HuH-7.5 (cell line): ENCODE data around the gene MORN1.

ENCODE experiments used
- DNase-seq: peaks from one replicate; pipeline ENCODE4 v3.0.0; 2011; ENCODE audit warnings: low spot score

The MORN1 gene

DNA sequence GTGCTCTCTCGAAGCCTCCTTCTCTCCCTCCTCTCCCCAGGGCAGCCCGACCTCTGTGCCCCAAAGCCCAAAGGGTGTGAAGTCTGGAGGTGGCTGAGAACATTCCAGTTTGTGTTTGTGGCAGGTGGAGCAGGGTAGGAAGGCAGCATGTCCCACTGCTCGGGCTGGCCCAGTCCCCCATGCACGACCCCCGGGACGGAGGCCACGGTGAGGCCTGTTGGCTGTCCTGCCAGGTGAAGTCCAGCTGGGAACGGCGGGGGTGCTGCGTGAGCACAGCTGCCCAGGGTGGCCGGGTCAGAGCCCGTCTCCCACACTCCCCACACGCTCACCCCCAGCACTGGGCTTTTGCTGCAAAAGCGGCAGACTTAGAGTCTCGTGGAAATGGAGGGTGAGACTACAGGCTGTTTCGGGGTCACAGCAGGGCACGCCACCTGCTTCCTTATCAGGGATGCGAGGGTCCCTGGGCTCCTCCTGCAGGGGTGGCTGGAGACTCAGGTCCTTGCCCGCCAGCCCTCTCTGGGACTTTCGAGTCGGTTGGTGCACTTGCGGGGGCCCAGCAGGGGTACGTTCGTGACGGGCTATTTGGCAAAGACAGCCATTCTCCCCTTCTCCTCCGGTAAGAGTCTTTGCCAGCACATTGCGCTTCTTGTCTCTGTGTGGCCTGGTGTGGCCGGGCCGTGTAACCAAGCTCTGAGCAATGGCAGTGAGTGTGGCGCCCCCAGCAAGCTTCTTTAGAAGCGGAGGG, 40.3 kb downstream of the MORN1 start:
- no peak for DNase-seq

DNA sequence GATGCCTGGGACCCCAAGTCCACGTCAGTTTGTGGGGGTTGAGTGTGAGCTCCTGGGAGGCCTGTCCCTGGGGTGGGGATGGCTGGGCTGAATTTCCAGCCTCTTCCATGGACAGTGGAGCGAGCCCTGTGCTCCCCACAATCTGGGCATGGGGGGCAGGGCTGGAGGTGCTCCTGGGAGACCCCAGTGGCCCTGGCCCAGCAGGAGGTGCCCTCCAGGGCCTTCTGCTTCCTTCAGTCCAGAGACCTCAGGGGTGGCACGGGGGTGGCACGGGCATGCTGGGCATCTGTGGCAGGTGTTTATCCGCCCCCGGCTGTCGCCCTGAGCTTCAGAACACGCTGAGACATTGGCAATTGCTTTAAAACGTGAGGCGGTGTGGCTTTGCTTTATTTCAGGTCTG, 40.9 kb downstream of the MORN1 start:
- DNase-seq: no peak

DNA sequence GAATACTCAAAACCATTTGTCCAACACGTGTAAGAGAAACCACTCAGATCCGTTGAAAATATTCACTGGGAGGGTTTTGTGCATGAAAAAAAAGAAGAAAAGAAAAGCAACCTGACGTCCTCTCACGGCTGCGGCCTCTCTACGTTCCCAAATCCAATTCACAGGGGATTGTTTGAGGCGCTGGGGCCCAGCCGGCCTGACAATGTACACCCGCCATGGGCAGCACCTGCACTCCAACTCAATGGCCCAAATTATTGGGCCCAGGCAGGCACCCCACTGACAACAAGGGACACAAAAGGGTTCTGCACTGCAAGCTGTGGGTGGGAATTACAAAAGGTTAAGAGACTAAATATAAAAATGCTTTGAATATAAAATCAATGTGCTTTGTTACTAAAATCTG, 41.5 kb downstream of the MORN1 start:
- DNase-seq: no peak

DNA sequence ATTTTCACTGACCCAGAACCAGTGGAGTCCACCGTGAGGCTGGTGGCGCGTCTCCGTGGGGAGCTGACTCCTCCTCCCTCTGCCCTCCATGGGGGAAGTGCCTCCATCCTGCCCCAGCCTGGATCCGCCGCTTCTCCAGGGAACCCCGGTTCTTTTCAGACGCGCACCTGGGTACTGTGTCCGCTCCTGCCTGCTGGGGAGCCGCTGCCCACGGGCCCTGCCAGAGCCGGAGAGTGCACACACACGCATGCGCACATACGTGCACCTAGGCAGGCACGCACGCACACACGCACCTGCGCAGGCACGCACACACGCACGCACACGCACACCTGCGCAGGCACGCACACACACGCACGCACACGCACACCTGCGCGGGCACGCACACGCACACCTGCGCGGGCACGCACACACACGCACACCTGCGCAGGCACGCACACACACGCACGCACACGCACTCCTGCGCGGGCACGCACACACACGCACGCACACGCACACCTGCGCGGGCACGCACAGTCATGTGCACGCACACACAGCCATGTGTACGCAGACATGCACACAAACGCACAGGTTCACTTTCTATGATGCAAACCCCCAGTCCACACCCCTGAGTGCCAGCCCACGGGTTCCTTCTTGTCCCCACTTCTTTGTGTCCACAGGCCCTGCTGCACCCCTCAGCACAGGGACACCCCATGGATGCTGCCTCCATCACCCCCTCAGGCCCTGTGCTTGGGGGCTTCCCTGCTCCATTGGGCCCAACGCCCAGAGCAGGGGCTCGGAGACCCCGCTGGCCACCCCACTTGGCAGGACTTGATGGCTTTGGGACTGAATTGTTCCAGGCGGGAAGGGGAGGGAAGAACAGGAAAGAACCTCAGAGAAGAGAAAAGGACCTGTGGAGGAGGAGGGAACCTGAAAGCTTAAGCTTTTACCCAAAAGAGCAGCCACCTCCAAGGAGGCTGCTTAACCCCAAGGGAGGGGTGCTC, 42.7 kb downstream of the MORN1 start:
- DNase-seq: no peak

DNA sequence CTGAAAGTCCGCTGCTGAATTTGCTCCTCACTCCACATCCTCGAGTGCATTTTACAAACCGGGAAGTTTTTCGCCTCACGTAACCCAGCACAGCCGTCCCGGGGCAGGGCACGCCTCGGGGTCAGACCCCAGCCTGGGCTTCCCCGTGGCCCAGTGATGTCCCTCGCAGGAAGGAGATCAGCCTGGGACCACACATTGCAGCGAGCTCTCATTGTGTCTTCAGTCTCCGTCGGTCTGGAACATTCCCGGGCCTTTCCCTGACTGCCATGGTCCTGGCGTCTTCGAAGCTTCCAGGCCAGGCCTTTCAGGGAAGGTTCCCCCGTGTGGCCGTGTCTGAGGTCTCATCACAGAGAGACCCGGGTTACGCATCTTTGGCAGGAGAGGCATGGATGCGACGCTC, 43.5 kb downstream of the MORN1 start:
- DNase-seq: no peak

DNA sequence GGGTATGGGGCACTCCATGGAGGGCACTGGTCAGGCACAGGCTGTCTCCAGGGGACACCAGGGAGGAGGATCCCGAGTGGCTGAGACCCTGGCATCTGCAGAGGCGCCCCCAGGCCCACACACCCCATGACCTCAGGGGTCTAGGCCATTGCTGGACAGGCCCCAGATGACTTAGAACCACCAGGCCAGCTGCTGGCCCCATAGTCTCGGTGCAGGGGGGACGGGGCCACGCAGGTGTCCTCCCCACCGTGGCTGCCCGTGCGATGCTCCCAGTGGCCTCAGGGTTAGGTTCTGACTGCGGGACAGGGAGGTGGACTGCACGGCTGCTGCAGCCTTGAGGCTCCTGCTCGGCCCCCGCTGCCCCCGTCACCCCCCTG, 44.0 kb downstream of the MORN1 start:
- no peak for DNase-seq

DNA sequence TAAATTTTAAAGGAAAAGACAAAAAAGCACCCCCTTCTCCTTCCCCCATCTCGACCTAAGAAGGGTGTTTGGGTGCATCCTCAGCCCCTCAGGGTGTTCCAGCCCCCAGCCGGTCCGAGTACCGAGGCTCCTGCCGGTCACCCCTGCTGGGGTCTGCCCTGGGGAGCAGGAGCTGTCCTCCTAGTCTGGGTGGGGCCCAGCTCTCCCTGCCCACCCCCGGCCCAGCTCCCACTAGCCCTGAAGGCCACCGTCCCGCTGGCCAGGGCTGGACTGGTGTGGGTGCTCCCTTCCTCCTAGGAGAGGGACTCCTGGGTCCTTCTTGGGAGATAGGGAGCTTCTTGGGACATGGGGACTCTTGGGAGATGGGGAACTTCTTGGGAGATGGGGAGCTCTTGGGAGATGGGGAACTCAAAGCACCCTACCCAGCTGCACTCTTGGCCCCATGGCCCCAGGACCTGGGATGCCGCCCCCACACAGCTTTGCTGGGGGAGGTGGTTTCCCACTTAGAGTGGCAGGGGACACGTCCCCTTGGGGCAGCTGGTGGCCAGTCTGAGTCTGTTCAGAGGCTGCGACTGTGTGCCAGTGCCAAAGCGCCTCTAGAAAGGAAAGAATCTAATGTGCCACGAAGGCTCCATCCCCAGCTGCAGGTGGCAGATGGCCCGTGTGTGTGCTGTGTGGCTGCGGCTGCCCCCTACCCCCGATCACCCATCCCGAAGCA, 44.5 kb downstream of the MORN1 start:
- DNase-seq: no peak

DNA sequence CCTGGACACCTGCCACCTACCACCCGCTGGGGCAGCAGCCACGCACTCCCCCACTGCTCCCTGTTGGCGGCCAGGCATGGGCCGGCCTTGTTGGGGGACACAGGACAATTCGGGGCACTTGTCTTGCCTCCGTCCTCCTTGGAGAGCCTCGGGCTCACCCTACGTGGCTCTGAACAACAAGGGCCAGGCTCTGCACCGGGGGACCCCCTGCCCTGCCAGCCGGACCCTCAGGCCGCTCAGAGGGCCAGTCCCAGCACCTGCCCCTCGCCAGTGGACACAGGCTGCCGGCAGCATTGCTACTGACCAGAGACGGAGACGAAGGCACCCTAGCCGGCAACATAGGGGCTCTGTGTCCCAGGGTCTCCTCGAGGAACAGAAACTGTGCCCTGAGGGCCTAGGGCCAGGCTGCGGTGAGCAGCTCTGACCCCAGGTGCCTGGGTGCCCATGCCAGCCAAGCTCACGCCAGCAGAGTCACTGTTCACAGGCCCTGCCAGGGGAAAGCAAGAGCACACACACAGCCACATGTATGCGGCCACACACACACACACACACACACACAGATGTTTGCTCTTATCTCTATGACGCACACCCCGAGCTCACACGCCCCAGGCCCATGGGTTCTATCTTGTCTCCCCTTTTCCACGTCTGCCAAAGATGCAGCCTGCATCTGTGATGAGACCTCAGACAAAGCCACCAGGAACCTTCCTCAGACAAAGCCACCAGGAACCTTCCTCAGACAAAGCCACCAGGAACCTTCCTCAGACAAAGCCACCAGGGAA, 45.9 kb downstream of the MORN1 start:
- no peak for DNase-seq

DNA sequence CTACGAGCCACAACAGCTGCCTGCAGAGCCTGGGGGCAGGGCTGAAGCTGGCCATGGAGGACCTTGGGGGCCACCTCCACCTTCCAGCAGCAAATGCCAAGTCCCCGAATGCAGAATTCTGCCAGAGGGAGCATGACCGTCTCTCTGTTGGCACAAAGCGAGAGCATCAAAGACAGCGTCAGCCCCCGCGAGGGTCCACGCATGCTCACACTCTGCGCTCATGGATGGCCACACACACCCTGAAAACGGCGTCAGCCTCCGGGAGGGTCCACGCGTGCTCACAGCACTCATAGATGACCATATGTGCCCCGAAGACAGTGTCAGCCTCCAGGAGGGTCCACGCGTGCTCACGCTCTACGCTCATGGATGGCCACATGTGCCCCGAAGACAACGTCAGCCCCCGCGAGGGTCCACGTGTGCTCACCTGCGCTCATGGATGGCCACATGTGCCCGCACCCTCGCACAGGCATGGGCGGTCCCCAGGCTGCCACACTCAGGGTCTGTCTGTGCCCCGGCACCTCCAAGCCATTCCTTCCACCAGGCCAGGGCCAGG, 46.5 kb downstream of the MORN1 start:
- no peak for DNase-seq

DNA sequence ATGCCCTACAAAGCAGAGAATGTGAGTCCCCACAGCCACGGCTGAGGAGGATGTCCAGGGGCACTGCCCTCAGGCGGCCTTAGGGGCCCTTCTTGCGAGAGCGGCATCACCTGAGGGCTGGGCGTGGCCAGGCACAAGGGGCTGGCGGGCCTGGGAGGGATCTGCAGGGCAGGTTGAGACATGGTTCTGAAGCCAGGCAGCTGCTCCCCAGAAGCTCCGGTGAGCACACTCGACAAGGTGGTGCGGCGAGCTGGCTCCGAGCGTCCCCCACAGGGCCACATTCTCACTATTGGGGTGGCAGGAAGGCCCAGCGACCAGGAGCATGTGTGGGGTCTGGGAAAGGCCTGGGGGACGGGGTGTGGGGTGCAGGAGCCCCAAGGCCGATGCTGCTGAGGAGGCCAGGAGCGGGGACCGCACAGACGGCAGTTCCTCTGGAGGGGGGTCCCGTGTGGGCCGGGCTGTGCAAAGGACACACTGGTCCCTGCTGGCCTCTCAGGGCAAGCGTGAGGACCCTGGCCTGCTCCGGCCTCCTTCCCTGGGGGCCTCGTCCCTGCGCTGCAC, 47.2 kb downstream of the MORN1 start:
- DNase-seq: no peak

DNA sequence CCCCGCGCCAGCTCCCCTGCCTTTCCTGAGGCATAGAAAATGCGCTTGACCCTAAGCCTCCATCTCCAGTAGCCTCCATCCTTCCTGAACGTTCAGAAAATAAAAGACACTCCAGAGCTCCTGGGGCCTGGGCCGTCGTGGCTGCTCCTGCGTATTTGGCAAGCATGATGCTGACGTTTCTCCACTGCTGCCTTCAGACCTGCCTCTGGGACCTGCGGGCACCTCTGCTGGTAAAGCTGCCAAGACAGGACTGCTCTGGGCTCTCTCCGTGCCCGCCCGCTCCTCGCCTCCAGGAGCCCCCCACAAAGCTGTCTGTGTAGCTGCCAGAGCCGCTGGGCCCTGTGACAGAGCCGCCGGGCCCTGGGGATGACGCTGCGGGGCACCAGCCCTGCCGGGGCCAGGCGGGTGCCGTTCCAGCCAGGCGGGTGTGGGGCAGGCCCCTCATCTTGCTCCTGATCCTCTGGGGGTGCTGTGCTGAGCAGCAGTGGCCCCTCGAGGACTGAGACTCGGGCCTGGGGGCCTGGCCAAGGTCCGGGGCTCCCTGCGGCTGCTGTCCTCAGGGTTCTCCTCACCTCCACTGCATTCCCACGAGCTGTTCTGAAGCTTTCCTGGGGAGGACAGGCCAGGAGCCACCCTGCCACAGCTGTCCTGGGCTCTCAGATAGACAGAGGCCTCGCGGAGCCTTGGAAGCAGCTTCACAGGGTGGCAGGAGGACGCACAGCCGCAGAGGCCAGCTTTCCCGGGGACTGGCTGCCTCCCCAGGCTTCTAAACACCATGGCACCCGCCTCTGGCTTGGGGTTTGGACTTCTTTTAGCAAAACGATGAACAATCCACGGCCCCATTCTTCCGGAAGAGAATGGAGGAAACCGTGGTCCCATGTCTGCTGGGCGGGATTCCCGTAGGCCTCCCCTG, 48.1 kb downstream of the MORN1 start:
- DNase-seq: no peak

DNA sequence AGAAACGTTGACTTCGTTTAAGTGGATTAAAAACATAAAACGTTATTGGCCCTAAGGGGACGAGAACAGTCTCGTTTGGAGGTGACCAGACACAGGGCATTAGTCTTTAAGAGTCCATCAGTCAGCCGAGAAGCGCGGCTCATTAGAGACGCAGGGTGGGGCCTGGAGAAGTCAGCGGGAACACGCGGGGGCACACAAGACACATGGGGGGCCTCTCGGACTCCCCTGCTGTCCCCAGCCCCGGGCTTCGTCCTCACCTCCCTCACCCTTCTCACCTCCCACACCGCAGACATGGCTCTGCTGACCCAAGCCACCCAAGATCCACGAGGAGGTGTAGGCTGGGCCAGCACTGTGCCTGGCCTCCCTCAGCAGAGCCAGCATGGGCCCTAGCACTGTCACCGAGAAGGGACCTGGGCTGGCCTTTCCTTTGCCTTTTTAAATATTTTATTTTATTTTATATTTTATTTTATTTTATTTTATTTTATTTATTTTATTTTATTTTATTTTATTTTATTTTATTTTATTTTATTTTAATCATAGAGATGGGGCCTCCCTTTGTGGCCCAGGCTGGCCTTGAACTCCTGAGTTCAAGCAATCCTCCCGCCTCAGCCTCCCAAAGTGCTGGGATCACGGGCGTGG, 48.9 kb downstream of the MORN1 start:
- no peak for DNase-seq

DNA sequence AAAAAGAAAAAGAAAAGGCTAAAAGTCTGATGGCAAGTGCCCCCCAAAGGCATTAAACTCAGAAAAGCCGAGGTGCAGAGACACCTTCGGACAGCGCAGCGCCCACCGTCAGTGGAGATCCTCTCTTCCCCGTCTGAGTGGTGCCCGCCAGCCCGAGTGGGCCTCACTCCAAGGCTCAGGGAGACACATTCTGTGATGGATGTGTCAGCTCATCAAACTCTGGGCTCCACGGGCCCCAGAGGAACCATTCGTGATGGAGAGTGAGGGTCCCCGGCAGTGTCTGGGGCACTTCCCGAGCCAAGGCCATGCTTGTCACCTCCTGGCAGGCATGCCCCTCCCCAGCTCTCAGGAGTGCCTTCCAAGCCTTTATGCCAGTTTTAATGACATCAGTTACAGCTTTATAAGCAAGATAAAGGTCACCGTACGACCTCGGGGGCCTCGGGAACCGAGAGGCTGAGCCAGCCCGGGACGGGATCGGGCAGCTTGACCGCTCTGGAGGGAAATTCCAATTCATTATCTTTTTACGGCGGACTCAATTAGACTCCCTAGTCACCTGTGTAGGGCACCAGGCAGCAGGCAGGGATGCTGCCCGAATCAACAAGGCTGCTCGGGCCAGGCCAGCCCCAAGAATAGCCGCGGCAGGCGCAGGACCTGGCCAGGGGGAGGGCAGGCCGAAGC, 49.5 kb downstream of the MORN1 start:
- DNase-seq: no peak

DNA sequence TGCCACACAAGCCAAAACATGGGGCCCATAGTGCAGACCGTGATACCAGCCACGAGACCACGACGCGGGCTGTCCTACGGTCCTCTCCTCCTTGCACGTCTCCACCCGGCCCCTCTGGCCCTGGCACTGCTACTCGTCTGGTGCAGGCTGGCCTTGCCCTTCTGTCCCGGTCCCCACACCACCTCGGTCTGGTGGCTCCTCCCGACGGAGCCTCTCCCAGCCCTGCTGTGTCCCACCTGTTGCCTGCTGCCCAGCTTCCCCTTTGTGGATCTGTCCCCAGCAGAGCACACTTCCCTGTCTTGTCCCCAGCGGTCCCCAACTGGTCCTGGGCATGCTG, 50.5 kb downstream of the MORN1 start:
- no peak for DNase-seq

DNA sequence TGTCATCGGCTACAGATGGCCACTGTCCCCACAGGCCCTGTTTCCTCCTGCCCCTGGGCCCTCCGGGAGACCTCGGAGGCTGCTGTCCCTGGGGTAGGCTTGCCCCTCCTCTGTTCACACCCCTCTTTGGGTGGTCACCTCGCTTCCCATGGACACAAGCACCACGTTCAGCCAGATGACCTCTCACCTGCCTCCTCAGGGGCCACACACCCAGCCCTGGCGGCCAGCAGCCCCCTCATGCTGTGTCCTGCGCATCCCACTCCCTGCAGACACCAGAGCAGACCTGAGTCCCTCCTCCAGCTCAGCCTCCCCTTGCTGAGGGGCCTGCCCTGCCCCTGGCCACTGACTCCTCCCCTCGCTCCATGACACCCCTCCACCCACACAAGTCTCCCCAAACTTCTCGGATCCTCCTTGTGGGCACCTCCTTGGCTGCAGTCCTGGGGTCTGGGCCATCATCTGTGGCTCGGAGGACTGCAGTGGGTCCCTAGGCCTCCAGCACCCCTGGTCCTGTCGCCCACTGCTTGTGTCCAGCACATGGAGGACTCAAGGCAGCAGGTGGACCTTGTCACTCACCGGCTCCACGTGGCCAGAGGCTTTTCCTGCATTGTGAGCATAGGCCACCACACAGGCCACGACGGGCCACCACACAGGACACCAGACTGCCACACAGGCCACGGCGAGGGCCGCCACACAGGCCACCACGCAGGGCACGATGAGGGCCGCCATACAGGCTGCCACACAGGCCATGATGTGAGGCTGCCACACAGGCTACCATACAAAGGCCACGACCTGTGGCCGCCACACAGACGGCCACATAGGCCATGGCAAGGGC, 51.1 kb downstream of the MORN1 start:
- no peak for DNase-seq

DNA sequence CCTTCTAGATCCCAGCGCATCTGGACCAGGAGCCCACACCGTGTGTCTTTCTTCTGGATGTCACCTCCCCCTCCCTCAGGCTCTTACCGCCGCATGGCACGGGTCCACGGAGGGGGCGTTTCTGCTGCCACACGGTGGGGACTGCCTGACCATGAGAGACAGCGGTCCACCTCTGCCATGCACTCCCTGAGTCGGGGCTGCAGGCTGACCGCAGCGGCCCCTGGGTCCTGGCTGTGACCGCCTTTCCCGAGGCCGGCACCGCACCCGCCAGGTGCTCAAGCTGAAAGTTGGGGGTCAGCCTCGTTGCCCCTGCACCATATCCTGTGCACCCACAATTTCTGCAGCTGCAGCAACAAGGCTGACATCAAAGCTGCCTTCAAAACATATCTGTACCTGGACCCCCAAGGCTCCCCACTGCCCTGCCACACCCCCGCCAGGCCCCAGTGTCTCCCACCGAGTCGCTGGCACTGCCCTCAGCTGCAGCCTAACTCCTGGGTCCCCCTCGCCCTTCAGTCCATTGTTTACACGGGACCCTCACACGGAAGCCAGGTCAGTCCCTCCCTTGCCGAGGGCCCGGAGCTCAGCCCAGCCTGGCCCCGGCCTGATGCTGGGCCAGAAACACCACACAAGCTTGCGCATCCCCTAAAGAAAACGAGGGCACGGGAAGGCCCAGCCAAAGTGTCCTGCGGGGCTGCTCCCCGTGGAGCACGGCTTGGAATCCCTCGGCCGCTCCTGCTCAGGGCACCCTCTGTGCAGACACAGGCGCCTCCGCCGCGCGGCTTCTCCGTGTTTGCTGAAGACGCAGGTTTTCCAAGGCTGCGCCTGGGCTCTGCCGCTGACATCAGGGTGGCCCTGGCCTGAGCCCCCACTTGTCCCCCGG, 51.9 kb downstream of the MORN1 start:
- no peak for DNase-seq

DNA sequence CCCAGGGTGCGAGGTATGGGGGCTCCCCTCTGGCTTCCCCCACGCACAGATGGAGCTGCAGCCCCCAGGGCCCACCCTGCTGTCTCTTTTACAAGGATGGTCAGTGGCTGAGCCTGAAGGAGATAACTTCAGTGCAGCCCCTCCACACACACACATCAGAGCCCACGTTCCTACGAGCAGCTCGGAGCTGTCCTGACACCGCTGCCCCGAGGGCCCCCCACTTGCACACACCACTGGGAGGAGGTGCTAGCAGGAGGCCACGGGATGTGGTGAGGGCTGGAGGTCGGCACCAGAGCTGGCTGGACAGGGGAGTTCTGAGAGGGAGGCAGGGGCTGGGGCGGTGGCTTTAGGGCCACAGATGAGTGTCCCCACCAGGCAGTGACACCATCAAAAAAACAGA, 53.9 kb downstream of the MORN1 start:
- DNase-seq: no peak
